Brain microvascular endothelial cell (primary cell): Measurements from ENCODE around the gene TMEM176B.

ENCODE experiments used
- DNase-seq: peaks from one replicate; pipeline ENCODE4 v3.0.0-alpha.2; 2020
- H3K27ac ChIP-seq: fragments of 250-450 bp; sonication (Bioruptor Pico); 2 replicates; pipeline ENCODE4 v1.5.1; 2020; ENCODE audit warnings: mild to moderate bottlenecking, moderate library complexity
- H3K27me3 ChIP-seq: fragments of 250-450 bp; sonication (Bioruptor Pico); replicated peaks from 2 replicates; pipeline ENCODE4 v1.5.1; 2020; ENCODE audit warnings: mild to moderate bottlenecking
- H3K36me3 ChIP-seq: fragments of 250-450 bp; sonication (Bioruptor Pico); replicated peaks from 2 replicates; pipeline ENCODE4 v1.5.1; 2020; ENCODE audit warnings: mild to moderate bottlenecking
- H3K4me3 ChIP-seq: 2 replicates; pipeline ENCODE4 v1.5.1; 2011; ENCODE audit warnings: low read depth, mild to moderate bottlenecking, control low read depth, low read length, moderate library complexity
- CTCF ChIP-seq: IDR thresholded peaks from 2 replicates; pipeline ENCODE4 v1.5.1; 2011; ENCODE audit warnings: low read depth, mild to moderate bottlenecking, moderate library complexity, low read length, control low read depth, inconsistent platforms; ENCODE audit errors: missing control alignments
- in situ Hi-C: cut with HindIII; loops from 2 replicates; pipeline ENCODE4 v1.10.0; 2017; ENCODE audit warnings: low sequenced_read_pairs, low pct_ligation_motif_present

Gene TMEM176B

DNA sequence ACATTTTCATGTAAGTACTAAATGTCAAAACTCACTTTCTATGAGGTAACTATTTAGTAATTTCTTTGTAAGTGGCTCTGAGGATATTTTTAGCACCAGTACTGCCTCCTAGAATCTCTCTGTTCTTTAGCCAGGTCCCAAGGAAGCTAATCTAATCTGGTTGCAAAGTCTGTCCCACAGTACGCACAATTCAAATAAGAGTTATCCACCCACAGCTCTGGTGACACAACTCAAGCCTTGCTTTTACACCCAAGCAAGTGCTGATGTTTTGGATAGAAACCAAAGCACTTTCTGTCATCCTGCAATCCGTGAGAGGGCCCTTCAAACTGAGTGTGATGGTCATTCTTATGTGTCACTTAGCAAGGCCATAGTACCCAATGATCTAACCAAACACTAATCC lies 48.5 kb downstream of the TMEM176B start:
- DNase-seq: no peak
- H3K4me3 ChIP-seq: no peak overlapping the region
- no peaks in the 10 kb centered on the region for H3K36me3 ChIP-seq
- H3K27me3 ChIP-seq: no peaks in the 10 kb centered on the region
- no peak overlapping the region for H3K27ac ChIP-seq
- no peak for TF ChIP-seq CTCF
- in situ Hi-C loops: no loop called here

DNA sequence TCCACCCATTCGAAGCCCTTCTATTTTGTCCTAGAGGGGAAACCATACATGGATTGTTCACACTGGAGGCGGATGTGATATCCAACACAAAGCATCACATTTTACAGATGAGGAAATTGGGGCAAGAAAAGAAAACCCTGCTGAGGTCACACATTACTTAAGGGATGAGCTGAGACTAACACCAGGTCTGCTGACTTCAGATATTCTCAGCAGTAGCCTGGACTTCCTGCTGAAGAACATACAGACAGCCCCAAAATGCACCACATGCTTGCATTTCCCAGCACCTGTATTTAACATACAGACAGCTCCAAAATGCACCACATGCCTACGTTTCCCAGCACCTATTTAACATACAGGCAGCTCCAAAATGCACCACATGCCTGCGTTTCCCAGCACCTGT lies 51.8 kb downstream of the TMEM176B start:
- no peaks in the 10 kb centered on the region for H3K27me3 ChIP-seq
- in situ Hi-C loops: no loop called here
- H3K27ac ChIP-seq: no peak overlapping the region
- no peaks in the 10 kb centered on the region for H3K36me3 ChIP-seq
- TF ChIP-seq CTCF: no peak
- no peak for DNase-seq
- no peak overlapping the region for H3K4me3 ChIP-seq

GRCh38 chr7:150746921-150747320 lies 53.2 kb downstream of the TMEM176B start:
- Histone ChIP-seq H3K4me3 (no peak overlapping the region), H3K27ac (no peak overlapping the region), H3K27me3 (no peaks in the 10 kb centered on the region), H3K36me3 (no peaks in the 10 kb centered on the region)
- in situ Hi-C loops: no loop called here
- no peak for DNase-seq
- TF ChIP-seq CTCF: no peak

DNA sequence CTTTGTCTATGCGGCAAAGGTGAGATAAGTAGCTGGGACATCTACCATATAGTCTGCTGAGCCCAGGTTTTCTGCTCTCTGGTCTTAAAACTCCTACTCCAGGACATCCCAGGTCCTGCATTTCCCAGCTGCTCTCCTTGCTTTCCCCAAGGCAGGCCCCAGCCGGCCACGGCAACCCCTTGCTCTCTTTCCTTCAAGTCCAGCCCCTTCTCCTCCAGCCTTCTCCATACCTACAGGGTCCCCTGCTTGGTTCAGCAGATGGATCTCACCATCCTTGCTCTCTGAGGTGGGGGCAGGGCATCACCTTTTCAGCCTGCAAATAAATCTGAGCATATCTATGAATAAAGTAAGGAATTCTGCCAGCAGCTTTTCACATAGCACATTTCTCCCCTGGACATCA lies 54.3 kb downstream of the TMEM176B start:
- Histone ChIP-seq H3K27me3 (no peaks in the 10 kb centered on the region), H3K27ac (no peak overlapping the region), H3K4me3 (no peak overlapping the region), H3K36me3 (no peaks in the 10 kb centered on the region)
- TF ChIP-seq CTCF: no peak
- in situ Hi-C loops: no loop called here
- DNase-seq: no peak

- no peak for DNase-seq
- in situ Hi-C loops: no loop called here
- TF ChIP-seq CTCF: no peak
- Histone ChIP-seq H3K27ac (no peak overlapping the region), H3K36me3 (no peaks in the 10 kb centered on the region), H3K4me3 (no peak overlapping the region), H3K27me3 (no peaks in the 10 kb centered on the region)
These were observed 55.1 kb downstream of the TMEM176B start for GRCh38 chr7:150745086-150745485.

GRCh38 chr7:150744041-150744656 lies 56.0 kb downstream of the TMEM176B start:
- no peak for TF ChIP-seq CTCF
- in situ Hi-C loops: no loop called here
- Histone ChIP-seq H3K27ac (no peak overlapping the region), H3K36me3 (no peaks in the 10 kb centered on the region), H3K27me3 (no peaks in the 10 kb centered on the region), H3K4me3 (no peak overlapping the region)
- DNase-seq: no peak
